HG03565 (cell line): ENCODE results near the gene NAV1.
"Not testable (repeated sequence)": the region's sequence is repeated elsewhere in the genome, so short reads cannot be mapped to it uniquely, and the experiment has no call there.

Experiments
- ATAC-seq: cut with Tn5 transposase; IDR thresholded peaks from one replicate; pipeline ENCODE4 v1.9.1; 2021; ENCODE audit warnings: mild to moderate bottlenecking, moderate library complexity; ENCODE audit not compliant: unreplicated experiment

Gene NAV1

GRCh38 chr1:201545851-201546492 is 7.0 kb downstream of the NAV1 start:
- ATAC-seq, result no peak

- not testable (repeated sequence) for ATAC-seq
Observed at GRCh38 chr1:201549522-201549921, 10.6 kb downstream of the NAV1 start.

GRCh38 chr1:201551096-201551495 is 12.2 kb downstream of the NAV1 start:
- no peak for ATAC-seq

GRCh38 chr1:201551877-201552731 is 13.2 kb downstream of the NAV1 start:
- no peak for ATAC-seq

- no peak for ATAC-seq
Observed at GRCh38 chr1:201552941-201553351, 14.0 kb downstream of the NAV1 start.

GRCh38 chr1:201553496-201554189 is 14.7 kb downstream of the NAV1 start:
- ATAC-seq, result no peak

DNA sequence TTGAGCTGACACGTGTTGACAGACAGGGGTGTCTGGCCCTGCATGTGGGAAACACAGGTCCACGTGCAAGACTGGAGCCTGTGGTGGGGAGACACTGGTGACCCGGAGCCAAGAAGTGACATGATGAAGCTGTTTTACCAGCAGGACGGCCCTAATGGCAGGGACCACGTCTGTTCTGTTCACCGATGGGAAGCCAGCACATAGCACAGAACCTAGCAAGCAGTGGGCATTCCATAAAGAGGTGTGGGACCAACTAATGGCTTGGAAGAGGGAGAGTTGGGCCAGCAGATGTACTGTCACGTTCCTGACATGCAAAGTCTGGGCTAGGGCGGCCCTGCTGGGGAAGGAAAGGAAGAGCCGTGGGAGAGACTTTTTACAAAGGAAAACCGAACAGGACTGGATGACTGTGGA is 15.3 kb downstream of the NAV1 start:
- no peak for ATAC-seq

DNA sequence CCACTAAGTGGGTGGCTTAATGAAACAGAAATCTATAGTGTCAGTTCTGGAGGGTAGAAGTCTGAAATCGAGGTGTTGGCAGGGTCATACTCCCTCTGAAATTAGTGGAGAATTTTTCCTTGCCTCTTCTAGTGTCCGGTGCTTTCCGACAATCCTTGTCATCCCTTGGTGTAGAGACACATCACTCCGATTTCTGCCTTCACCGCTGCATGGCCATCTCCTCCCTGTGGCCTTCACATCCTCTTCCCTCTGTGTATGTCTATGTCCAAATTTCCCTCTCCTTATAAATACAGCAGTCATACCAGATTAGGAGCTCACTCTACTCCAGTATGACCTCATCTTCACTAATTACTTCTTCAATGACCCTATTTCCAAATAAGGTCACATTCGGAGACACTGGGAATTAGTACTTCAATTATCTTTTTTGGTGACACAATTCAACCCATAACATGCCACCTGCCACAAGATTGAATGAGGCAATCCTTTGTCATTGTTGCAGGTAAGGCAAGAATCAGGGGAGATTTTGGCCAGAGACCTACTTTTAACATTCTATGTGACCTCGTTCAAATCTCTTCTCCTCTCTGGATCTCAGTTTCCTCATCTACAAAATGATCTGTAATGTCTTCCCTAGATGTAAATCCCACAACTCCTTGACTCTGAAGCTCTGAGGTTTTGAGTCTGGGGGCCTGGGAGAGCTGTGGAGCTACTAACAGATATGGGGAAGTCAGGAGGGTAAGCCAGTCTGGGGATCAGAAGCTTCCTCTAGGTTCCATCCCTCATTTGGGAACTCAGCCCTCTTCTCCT is 16.1 kb downstream of the NAV1 start:
- no peak for ATAC-seq

- no peak for ATAC-seq
Observed at GRCh38 chr1:201555593-201555945, 16.6 kb downstream of the NAV1 start.

- ATAC-seq, result no peak
Observed at GRCh38 chr1:201556841-201557571, 18.1 kb downstream of the NAV1 start.

DNA sequence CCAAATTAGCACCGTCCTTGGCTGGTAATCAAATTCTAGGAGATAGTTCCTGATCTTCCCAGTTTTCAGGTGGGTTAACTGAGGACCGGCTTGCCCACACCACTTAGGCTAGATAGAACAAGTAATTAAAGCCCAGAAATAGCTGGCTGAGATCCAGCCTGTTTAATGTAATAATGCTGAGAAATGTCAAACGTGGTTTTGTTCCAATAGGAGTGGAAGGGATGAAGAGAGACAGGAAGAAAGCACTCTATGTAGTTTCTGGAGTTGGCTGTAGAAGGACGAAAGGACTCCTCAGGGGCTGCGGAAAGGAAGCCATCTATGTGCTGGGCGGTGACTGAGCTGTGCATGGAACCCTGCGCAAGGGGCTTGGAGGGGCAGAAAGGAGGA is 18.6 kb downstream of the NAV1 start:
- no peak for ATAC-seq

DNA sequence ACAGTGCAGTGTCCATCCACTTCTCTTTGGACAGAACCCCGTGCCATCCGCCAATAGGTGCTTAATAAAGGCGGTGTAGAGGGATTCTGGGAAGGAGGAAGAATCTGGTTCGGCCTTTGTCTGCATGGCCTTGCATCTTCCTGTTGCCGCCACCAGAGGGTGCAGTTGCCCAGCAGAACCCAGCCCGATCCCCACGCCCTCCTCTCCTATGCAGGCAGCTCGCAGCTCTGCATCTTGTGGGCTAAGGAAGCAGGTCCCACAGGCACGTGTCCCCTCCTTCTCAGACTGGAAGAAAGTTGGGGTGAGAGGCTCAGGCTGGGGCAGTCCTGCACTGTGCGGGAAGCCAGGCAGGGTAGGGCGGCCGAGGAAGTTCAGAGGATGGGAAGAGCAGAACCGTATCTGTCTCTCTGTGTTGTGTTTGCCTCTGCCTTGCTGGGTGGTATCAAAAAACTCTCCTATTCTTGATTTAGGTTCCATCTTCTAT is 20.8 kb downstream of the NAV1 start:
- ATAC-seq, result no peak

DNA sequence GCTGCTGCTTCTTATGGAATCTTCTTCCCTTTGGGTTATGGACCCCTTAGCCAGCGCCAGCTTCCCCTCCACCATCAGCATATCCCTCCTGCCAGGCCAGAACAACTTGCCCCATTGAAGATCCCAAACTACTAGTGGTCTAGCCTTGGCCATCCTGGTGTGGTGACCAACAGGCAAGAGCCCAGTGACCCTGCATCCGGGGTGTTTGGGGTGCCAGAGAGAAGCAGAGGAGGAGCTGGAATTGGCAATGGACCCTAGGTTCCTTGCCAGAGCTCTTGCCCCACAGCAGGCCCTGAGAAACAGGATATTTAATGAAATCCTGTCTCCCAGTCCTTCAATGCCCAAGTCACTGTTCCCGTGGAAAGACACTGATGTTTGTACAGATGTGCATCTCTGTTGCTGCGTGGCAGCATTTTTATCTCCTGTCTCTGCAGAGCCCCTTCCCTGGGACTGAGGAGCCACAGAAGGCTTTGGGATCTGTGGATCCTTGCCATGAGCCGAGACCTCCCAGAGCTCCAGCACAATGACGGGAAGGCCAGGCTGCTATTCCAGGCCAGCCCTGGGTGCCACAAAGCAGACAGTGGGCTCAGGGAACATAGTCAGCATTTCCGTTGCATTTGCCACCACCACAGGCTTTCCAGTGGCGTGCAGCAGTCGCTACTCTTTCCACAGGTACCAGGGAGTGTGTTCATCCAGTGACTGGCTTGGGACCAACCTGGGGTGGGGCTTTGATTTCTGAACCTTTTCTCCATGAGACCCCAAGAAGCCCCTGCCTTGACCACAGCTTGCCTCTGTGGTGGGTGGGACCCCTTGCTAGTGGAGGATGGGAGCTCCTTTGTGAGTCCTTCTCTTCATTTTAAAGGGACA is 21.6 kb downstream of the NAV1 start:
- ATAC-seq, result no peak

- ATAC-seq, result no peak
Observed at GRCh38 chr1:201561195-201561564, 22.3 kb downstream of the NAV1 start.

GRCh38 chr1:201561601-201562000 is 22.7 kb downstream of the NAV1 start:
- no peak for ATAC-seq

GRCh38 chr1:201562257-201562656 is 23.3 kb downstream of the NAV1 start:
- no peak for ATAC-seq

- ATAC-seq, result no peak
Observed at GRCh38 chr1:201562659-201563405, 23.9 kb downstream of the NAV1 start.

GRCh38 chr1:201563406-201563780 is 24.5 kb downstream of the NAV1 start:
- ATAC-seq, result no peak

DNA sequence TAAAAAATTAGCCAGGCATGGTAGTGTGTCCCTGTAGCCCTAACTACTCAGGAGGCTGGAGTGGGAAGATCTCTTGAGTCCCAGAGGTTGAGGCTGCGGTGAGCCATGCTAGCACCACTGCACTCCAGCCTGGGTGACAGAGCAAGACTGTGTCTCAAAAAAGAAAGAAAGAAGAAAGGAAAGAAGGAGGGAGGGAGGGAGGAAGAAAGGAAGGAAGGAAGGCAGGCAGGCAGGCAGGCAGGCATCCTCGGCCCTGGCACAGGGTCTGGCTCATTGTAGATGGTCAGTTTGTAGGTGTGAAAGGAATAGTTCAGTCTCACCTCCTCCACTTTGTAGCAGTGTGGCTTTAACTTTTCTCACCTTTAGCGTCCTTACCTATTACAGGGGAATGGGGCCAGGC is 25.0 kb downstream of the NAV1 start:
- no peak for ATAC-seq
